Thyroid gland (tissue), 4 donors: ENCODE data around the gene DENND2D.

Source experiments
- CTCF ChIP-seq, 6 experiments: fragments of 200-600 bp in 3 of 6; fragments of 450-650 bp in 3 of 6; sonication (generic) in 3 of 6; IDR thresholded peaks; one replicate each; pipeline ENCODE4 v1.5.1; 2016 to 2019; ENCODE audit warnings: antibody characterized with exemption in 6 of 6, mild to moderate bottlenecking in 2 of 6, inconsistent platforms in 1 of 6, moderate library complexity in 1 of 6
- POLR2A ChIP-seq, 2 donors: fragments of 450-650 bp; IDR thresholded peaks; one replicate each; pipeline ENCODE4 v1.6.1; 2017; ENCODE audit warnings: antibody characterized with exemption in 2 of 2, mild to moderate bottlenecking in 2 of 2, moderate library complexity in 1 of 2

DNA sequence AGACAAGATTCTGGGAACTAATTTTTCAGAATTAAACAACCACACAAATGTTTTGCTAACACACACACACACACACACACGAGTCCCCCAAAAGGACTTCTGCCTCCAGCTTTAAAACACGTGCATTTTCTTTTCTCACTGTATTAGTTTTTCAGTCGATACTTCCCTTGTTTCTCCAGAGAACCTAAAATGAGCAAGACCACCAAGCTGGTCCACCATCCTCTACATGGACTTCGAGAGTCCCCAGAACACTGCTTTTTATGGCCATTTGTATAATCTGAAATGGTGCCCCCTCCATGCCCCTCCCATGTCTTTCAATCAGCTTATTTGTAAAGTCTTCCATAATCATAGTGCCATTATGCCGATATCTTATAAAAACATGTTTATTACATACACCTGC, 16.3 kb upstream of the DENND2D start:
- TF ChIP-seq CTCF (IDR thresholded peaks at IDR 0.05), result no peak
- no peak for TF ChIP-seq POLR2A (IDR thresholded peaks at IDR 0.05)
